Activated naive CD8-positive, alpha-beta T cell (primary cell): ENCODE measurements around the gene FEZ2.

Experiments
- H3K27ac Mint-ChIP-seq: one replicate; pipeline ENCODE4 v1.8.0; 2021; ENCODE audit warnings: mixed read lengths
- H3K27me3 Mint-ChIP-seq: one replicate; pipeline ENCODE4 v1.8.0; 2021; ENCODE audit warnings: mixed read lengths
- H3K36me3 Mint-ChIP-seq: one replicate; pipeline ENCODE4 v1.8.0; 2021; ENCODE audit warnings: mixed read lengths
- H3K4me1 Mint-ChIP-seq: one replicate; pipeline ENCODE4 v1.8.0; 2021; ENCODE audit warnings: low read depth, mixed read lengths
- H3K4me3 Mint-ChIP-seq: one replicate; pipeline ENCODE4 v1.8.0; 2021; ENCODE audit warnings: mild to moderate bottlenecking, mixed read lengths
- H3K9me3 Mint-ChIP-seq: one replicate; pipeline ENCODE4 v1.8.0; 2021; ENCODE audit warnings: low read depth, mixed read lengths

Gene FEZ2

GRCh38 chr2:36577884-36578283 lies 20.1 kb downstream of the FEZ2 start:
- Mint-ChIP-seq H3K36me3 (peaks cover 51% of the 10 kb centered on the region), H3K27ac (no peak overlapping the region), H3K4me3 (no peak overlapping the region), H3K9me3 (no peaks in the 10 kb centered on the region), H3K4me1 (peaks cover 11% of the 10 kb centered on the region), H3K27me3 (no peaks in the 10 kb centered on the region)

- Mint-ChIP-seq H3K4me3 (no peak overlapping the region), H3K36me3 (peaks cover 38% of the 10 kb centered on the region), H3K27me3 (no peaks in the 10 kb centered on the region), H3K27ac (no peak overlapping the region), H3K4me1 (peaks cover 11% of the 10 kb centered on the region), H3K9me3 (no peaks in the 10 kb centered on the region)
Measured at GRCh38 chr2:36574560-36574959, 23.4 kb downstream of the FEZ2 start.

GRCh38 chr2:36573165-36573564 lies 24.8 kb downstream of the FEZ2 start:
- H3K9me3 Mint-ChIP-seq: no peaks in the 10 kb centered on the region
- no peak overlapping the region for H3K27ac Mint-ChIP-seq
- peaks cover under 1% of the 10 kb centered on the region for H3K4me1 Mint-ChIP-seq
- no peaks in the 10 kb centered on the region for H3K27me3 Mint-ChIP-seq
- peaks cover 35% of the 10 kb centered on the region for H3K36me3 Mint-ChIP-seq
- H3K4me3 Mint-ChIP-seq: no peak overlapping the region

- no peaks in the 10 kb centered on the region for H3K27me3 Mint-ChIP-seq
- no peak overlapping the region for H3K27ac Mint-ChIP-seq
- no peaks in the 10 kb centered on the region for H3K4me1 Mint-ChIP-seq
- no peaks in the 10 kb centered on the region for H3K9me3 Mint-ChIP-seq
- peaks cover 35% of the 10 kb centered on the region for H3K36me3 Mint-ChIP-seq
- no peak overlapping the region for H3K4me3 Mint-ChIP-seq
Measured at GRCh38 chr2:36572719-36573059, 25.3 kb downstream of the FEZ2 start.

GRCh38 chr2:36572054-36572718 lies 25.8 kb downstream of the FEZ2 start:
- H3K27me3 Mint-ChIP-seq: no peaks in the 10 kb centered on the region
- H3K4me1 Mint-ChIP-seq: no peaks in the 10 kb centered on the region
- no peak overlapping the region for H3K27ac Mint-ChIP-seq
- H3K4me3 Mint-ChIP-seq: no peak overlapping the region
- no peaks in the 10 kb centered on the region for H3K9me3 Mint-ChIP-seq
- peaks cover 34% of the 10 kb centered on the region for H3K36me3 Mint-ChIP-seq

GRCh38 chr2:36570416-36570815 lies 27.6 kb downstream of the FEZ2 start:
- Mint-ChIP-seq H3K27ac (no peak overlapping the region), H3K36me3 (peaks cover 32% of the 10 kb centered on the region), H3K4me1 (no peaks in the 10 kb centered on the region)

GRCh38 chr2:36569267-36569856 lies 28.6 kb downstream of the FEZ2 start:
- Mint-ChIP-seq H3K27ac (no peak overlapping the region), H3K4me1 (no peaks in the 10 kb centered on the region), H3K27me3 (no peaks in the 10 kb centered on the region), H3K36me3 (peaks cover 34% of the 10 kb centered on the region), H3K9me3 (no peaks in the 10 kb centered on the region), H3K4me3 (no peak overlapping the region)

More at GRCh38 chr2:36570416-36570815, 27.6 kb downstream of the FEZ2 start:
- Mint-ChIP-seq H3K4me3 (no peak overlapping the region), H3K27me3 (no peaks in the 10 kb centered on the region), H3K9me3 (no peaks in the 10 kb centered on the region)

- Mint-ChIP-seq H3K4me3 (no peak overlapping the region), H3K27ac (no peak overlapping the region), H3K9me3 (no peaks in the 10 kb centered on the region), H3K4me1 (no peaks in the 10 kb centered on the region), H3K27me3 (no peaks in the 10 kb centered on the region), H3K36me3 (peaks cover 32% of the 10 kb centered on the region)
Measured at GRCh38 chr2:36568516-36569246, 29.3 kb downstream of the FEZ2 start.

GRCh38 chr2:36567711-36568408 lies 30.1 kb downstream of the FEZ2 start:
- Mint-ChIP-seq H3K4me3 (no peak overlapping the region), H3K9me3 (no peaks in the 10 kb centered on the region), H3K4me1 (no peaks in the 10 kb centered on the region), H3K36me3 (peaks cover 28% of the 10 kb centered on the region), H3K27me3 (no peaks in the 10 kb centered on the region), H3K27ac (no peak overlapping the region)

- H3K4me1 Mint-ChIP-seq: no peaks in the 10 kb centered on the region
- no peak overlapping the region for H3K27ac Mint-ChIP-seq
- no peaks in the 10 kb centered on the region for H3K9me3 Mint-ChIP-seq
- H3K4me3 Mint-ChIP-seq: no peak overlapping the region
- no peaks in the 10 kb centered on the region for H3K27me3 Mint-ChIP-seq
- H3K36me3 Mint-ChIP-seq: peaks cover 27% of the 10 kb centered on the region
Measured at GRCh38 chr2:36566887-36567286, 31.1 kb downstream of the FEZ2 start.

GRCh38 chr2:36565712-36566111 lies 32.3 kb downstream of the FEZ2 start:
- Mint-ChIP-seq H3K4me1 (no peaks in the 10 kb centered on the region), H3K9me3 (no peaks in the 10 kb centered on the region), H3K4me3 (no peak overlapping the region), H3K27ac (no peak overlapping the region), H3K36me3 (peaks cover 27% of the 10 kb centered on the region), H3K27me3 (no peaks in the 10 kb centered on the region)

GRCh38 chr2:36564377-36564930 lies 33.5 kb downstream of the FEZ2 start:
- no peak overlapping the region for H3K27ac Mint-ChIP-seq
- H3K9me3 Mint-ChIP-seq: no peaks in the 10 kb centered on the region
- H3K36me3 Mint-ChIP-seq: peaks cover 30% of the 10 kb centered on the region
- no peaks in the 10 kb centered on the region for H3K4me1 Mint-ChIP-seq
- H3K4me3 Mint-ChIP-seq: no peak overlapping the region
- H3K27me3 Mint-ChIP-seq: no peaks in the 10 kb centered on the region

GRCh38 chr2:36562973-36563532 lies 34.9 kb downstream of the FEZ2 start:
- no peaks in the 10 kb centered on the region for H3K27me3 Mint-ChIP-seq
- no peaks in the 10 kb centered on the region for H3K9me3 Mint-ChIP-seq
- peaks cover 29% of the 10 kb centered on the region for H3K36me3 Mint-ChIP-seq
- no peaks in the 10 kb centered on the region for H3K4me1 Mint-ChIP-seq
- no peak overlapping the region for H3K4me3 Mint-ChIP-seq
- no peak overlapping the region for H3K27ac Mint-ChIP-seq

- H3K27me3 Mint-ChIP-seq: no peaks in the 10 kb centered on the region
- H3K9me3 Mint-ChIP-seq: no peaks in the 10 kb centered on the region
- H3K4me3 Mint-ChIP-seq: no peak overlapping the region
- peaks cover 25% of the 10 kb centered on the region for H3K36me3 Mint-ChIP-seq
- no peak overlapping the region for H3K27ac Mint-ChIP-seq
- no peaks in the 10 kb centered on the region for H3K4me1 Mint-ChIP-seq
Measured at GRCh38 chr2:36562240-36562639, 35.7 kb downstream of the FEZ2 start.
